WERI-Rb-1 (cell line): Measurements from ENCODE around the gene SLC38A6.

Experiments used
- DNase-seq: peaks from one replicate; pipeline ENCODE4 v3.0.0-alpha.2; 2020
- H3K27ac ChIP-seq: fragments of 250-450 bp; sonication (Bioruptor Pico); 2 replicates; pipeline ENCODE4 v1.5.1; 2020; ENCODE audit warnings: mild to moderate bottlenecking, moderate library complexity
- H3K27me3 ChIP-seq: fragments of 250-450 bp; sonication (Bioruptor Pico); 2 replicates; pipeline ENCODE4 v1.5.1; 2021; ENCODE audit warnings: mild to moderate bottlenecking, low read depth, moderate library complexity; ENCODE audit not compliant: insufficient read depth, severe bottlenecking
- H3K36me3 ChIP-seq: fragments of 250-450 bp; sonication (Bioruptor Pico); 2 replicates; pipeline ENCODE4 v1.5.1; 2020; ENCODE audit warnings: mild to moderate bottlenecking, moderate library complexity
- H3K4me3 ChIP-seq: 2 replicates; pipeline ENCODE4 v1.5.1; 2011; ENCODE audit warnings: low read depth, mild to moderate bottlenecking, control low read depth, low read length
- H3K9me3 ChIP-seq: fragments of 250-450 bp; sonication (Bioruptor Pico); 2 replicates; pipeline ENCODE4 v1.5.1; 2021; ENCODE audit warnings: mild to moderate bottlenecking, moderate library complexity; ENCODE audit not compliant: severe bottlenecking
- TF ChIP-seq, protein P1 (sequence below): IDR thresholded peaks from 2 replicates; pipeline ENCODE4 v1.5.1; 2011; ENCODE audit warnings: low read depth, mild to moderate bottlenecking, control low read depth, inconsistent platforms, low read length

Gene SLC38A6

DNA sequence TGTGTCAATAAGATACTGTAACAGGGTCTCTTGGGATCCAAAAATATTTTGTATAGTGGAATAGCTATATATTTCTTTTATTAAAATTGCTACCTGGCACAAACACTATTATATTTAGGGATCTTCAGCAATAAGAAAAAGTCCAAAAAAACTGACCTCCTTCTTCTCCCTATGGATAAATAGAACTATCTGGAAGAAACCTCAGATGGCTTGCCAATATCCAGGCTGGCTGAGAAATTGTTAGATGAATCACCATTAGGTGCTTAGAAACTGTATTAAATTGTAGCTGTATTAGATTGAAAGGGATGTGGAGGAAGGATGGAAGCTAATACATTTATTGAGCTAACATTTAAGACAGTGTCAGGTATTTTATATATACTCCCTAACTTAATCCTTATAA lies 66.0 kb downstream of the SLC38A6 start:
- Histone ChIP-seq H3K36me3 (no peaks in the 10 kb centered on the region), H3K4me3 (no peak overlapping the region), H3K27ac (no peak overlapping the region), H3K27me3 (no peaks in the 10 kb centered on the region), H3K9me3 (no peaks in the 10 kb centered on the region)
- TF ChIP-seq, protein P1, sequence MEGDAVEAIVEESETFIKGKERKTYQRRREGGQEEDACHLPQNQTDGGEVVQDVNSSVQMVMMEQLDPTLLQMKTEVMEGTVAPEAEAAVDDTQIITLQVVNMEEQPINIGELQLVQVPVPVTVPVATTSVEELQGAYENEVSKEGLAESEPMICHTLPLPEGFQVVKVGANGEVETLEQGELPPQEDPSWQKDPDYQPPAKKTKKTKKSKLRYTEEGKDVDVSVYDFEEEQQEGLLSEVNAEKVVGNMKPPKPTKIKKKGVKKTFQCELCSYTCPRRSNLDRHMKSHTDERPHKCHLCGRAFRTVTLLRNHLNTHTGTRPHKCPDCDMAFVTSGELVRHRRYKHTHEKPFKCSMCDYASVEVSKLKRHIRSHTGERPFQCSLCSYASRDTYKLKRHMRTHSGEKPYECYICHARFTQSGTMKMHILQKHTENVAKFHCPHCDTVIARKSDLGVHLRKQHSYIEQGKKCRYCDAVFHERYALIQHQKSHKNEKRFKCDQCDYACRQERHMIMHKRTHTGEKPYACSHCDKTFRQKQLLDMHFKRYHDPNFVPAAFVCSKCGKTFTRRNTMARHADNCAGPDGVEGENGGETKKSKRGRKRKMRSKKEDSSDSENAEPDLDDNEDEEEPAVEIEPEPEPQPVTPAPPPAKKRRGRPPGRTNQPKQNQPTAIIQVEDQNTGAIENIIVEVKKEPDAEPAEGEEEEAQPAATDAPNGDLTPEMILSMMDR = no peak
- no peak for DNase-seq

DNA sequence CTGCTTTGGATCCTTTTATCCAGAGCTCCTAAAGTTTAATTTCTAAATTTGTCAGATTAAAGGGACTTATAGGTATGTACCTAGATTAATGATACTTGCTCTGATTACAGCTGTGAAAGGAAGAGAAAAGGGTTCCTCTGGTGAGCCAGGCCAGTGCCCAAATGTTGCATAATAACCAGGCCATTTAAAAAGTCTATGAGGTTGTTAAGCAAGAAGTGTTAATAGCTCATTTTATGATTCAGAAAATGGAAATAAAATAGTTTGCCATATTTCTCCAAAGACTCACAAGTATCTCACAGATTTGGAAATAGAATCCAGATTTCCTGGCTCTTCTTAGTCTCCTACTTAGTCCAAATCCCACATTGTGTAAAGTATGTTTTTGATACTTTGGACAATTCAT lies 67.6 kb downstream of the SLC38A6 start:
- DNase-seq = no peak
- no peaks in the 10 kb centered on the region for H3K36me3 ChIP-seq
- no peak overlapping the region for H3K4me3 ChIP-seq

DNA sequence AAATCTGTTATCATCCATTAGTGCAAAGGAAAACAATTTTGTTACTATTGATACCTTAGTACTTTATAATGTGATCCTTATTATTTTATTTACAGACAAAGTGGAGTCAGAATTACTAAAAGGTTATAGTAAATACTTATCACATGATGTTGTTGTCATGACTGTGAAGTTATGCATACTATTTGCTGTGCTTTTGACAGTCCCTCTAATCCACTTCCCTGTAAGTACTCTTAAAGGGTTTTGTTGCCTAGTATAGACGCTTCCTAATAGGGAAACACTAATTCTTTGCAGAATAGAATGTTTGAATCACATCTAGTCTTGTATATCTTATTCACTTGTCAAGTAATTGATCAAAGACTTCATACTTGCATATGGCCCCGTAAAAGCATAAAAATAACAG lies 69.4 kb downstream of the SLC38A6 start:
- TF ChIP-seq, protein P1 = no peak
- no peak overlapping the region for H3K27ac ChIP-seq

More for the DNA sequence above, 67.6 kb downstream of the SLC38A6 start:
- H3K27ac ChIP-seq = no peak overlapping the region
- H3K9me3 ChIP-seq = no peaks in the 10 kb centered on the region
- H3K27me3 ChIP-seq = no peaks in the 10 kb centered on the region
- TF ChIP-seq, protein P1 = no peak

DNA sequence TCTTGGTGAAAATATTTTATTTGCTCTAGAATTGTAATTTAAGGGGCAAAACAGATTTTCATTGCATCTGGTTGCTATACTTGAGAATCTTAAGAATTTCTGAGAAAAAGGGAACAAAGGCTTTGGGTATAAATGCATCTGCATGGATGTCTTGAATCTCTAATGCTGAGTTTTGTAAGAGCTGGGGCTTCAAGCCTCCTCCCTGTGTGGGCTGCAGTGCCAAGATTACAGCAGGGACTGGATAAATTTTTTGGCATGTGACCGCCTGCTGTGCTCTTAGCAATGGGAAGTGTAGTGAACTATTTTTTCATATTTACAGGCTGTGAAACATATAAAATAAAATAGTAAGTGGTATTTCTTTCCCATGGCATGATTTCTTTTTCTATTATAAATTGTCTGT lies 70.0 kb downstream of the SLC38A6 start:
- Histone ChIP-seq H3K4me3 (no peak overlapping the region), H3K27ac (no peak overlapping the region), H3K9me3 (no peaks in the 10 kb centered on the region), H3K27me3 (no peaks in the 10 kb centered on the region), H3K36me3 (no peaks in the 10 kb centered on the region)
- TF ChIP-seq, protein P1 = no peak
- DNase-seq = no peak

More for the DNA sequence above, 69.4 kb downstream of the SLC38A6 start:
- H3K36me3 ChIP-seq = no peaks in the 10 kb centered on the region
- no peak for DNase-seq
- H3K27me3 ChIP-seq = no peaks in the 10 kb centered on the region
- H3K4me3 ChIP-seq = no peak overlapping the region
- H3K9me3 ChIP-seq = no peaks in the 10 kb centered on the region

DNA sequence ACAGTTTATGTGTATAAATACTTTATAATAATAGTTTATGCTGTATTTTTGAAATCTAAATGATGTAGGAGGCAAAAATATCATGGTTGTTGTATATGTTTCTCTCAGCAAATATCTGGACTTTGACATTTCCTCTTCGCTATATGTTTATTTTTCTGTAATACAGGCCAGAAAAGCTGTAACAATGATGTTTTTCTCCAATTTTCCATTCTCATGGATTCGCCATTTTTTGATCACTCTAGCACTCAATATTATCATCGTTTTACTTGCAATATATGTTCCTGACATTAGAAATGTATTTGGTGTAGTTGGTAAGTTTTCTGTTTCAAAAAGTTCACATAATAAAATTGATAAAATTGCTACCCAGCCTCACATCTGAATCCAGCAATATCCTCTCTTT lies 70.6 kb downstream of the SLC38A6 start:
- DNase-seq = no peak
- H3K27me3 ChIP-seq = no peaks in the 10 kb centered on the region
- TF ChIP-seq, protein P1 = no peak
- no peak overlapping the region for H3K4me3 ChIP-seq
- no peaks in the 10 kb centered on the region for H3K36me3 ChIP-seq
- no peaks in the 10 kb centered on the region for H3K9me3 ChIP-seq
- H3K27ac ChIP-seq = no peak overlapping the region

DNA sequence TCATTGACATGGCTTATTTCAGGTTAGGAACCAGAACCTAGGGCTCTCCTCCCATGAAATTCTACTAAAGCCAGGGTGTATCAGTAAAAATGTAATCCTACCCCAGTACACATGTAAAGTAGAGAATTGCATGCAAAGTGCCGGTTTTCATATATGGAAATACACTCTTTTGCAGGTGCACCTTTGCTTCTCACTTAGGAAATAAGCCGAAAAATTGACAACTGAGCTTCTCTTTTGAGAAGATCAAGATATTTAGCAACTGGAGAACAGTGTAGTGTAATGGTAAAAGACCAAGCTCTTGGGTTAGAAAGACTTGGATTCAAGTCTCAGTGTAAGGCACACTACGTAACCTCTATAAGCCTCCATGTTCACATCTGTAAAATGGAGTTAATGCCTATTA lies 82.4 kb downstream of the SLC38A6 start:
- no peaks in the 10 kb centered on the region for H3K9me3 ChIP-seq

More for the DNA sequence above, 82.4 kb downstream of the SLC38A6 start:
- Histone ChIP-seq H3K27me3 (no peaks in the 10 kb centered on the region), H3K27ac (no peak overlapping the region), H3K4me3 (no peak overlapping the region), H3K36me3 (no peaks in the 10 kb centered on the region)
- no peak for DNase-seq
- TF ChIP-seq, protein P1 = no peak
